PC-9 (cell line): ENCODE measurements around the gene AOPEP.

Experiments
- CTCF ChIP-seq: fragments of 200-600 bp; sonication (generic); conservative IDR thresholded peaks from 2 replicates; pipeline ENCODE4 v1.6.1; 2017; ENCODE audit warnings: mixed run types, antibody characterized with exemption, mild to moderate bottlenecking, moderate library complexity
- EZH2 ChIP-seq: fragments of 200-600 bp; sonication (generic); IDR thresholded peaks from 2 replicates; pipeline ENCODE4 v1.8.0; 2017; ENCODE audit warnings: antibody characterized with exemption, low read depth

GRCh38 chr9:94782355-94783101 lies 56.0 kb downstream of the AOPEP start:
- TF ChIP-seq CTCF (no peak), EZH2 (no peak)
